ENCODE results near the gene MYO15B.

GRCh38 chr17:75566834-75567233, 20.8 kb upstream of the MYO15B start:
- TF ChIP-seq CTCF (IDR thresholded peaks at IDR 0.05) (no peak), POLR2AphosphoS5 (IDR thresholded peaks at IDR 0.05; ENCODE audit: low read depth, low read length) (no peak), SIN3A (IDR thresholded peaks at IDR 0.05; ENCODE audit: borderline replicate concordance, insufficient read depth, low read depth, low read length) (no peak), TCF7L2 (IDR thresholded peaks at IDR 0.05; ENCODE audit: low read depth, low read length) (no peak), REST (IDR thresholded peaks at IDR 0.05; ENCODE audit: insufficient read depth in 1 of 2, low read depth in 2 of 2, low read length in 1 of 2) (no peak)

All from Panc1 (cell line).